Natural killer cell (primary cell): ENCODE results near the gene GLT1D1. TPM values are rescaled to one million over a fixed set of nuclear protein-coding genes. Genes with fewer than 3 reads are reported as not detected.
"Not testable (repeated sequence)": the region's sequence is repeated elsewhere in the genome, so short reads cannot be mapped to it uniquely, and the experiment has no call there.

Source experiments
- ATAC-seq, 3 donors: fragments of 150-1000 bp in 2 of 3; fragments of 200-7000 bp in 1 of 3; cut with Tn5 transposase; 1 replicate in 1 of 3; 2 replicates in 2 of 3; pipeline ENCODE4 v1.10.0; 2021; ENCODE audit warnings: mild to moderate bottlenecking in 2 of 3, moderate library complexity in 2 of 3
- DNase-seq, 2 donors: peaks; one replicate each; pipeline versions ENCODE4 v3.0.0 to v3.0.0-alpha.2; 2013 to 2021; ENCODE audit warnings: mixed read lengths in 1 of 2
- H3K27ac ChIP-seq: one replicate; pipeline ENCODE4 v1.5.1; 2013; ENCODE audit warnings: mild to moderate bottlenecking, low read length
- H3K27me3 ChIP-seq: one replicate; pipeline ENCODE4 v1.6.1; 2013; ENCODE audit warnings: low read length; ENCODE audit not compliant: control insufficient read depth, insufficient read depth
- H3K36me3 ChIP-seq: one replicate; pipeline ENCODE4 v1.6.1; 2013; ENCODE audit warnings: low read length; ENCODE audit not compliant: control insufficient read depth, insufficient read depth
- H3K4me1 ChIP-seq: one replicate; pipeline ENCODE4 v1.6.1; 2013; ENCODE audit warnings: low read length; ENCODE audit not compliant: control insufficient read depth, insufficient read depth
- H3K4me3 ChIP-seq: one replicate; pipeline ENCODE4 v1.5.1; 2013; ENCODE audit warnings: low read length
- H3K9me3 ChIP-seq: one replicate; pipeline ENCODE4 v1.6.1; 2013; ENCODE audit warnings: low read length; ENCODE audit not compliant: control insufficient read depth, insufficient read depth
- H3K27ac Mint-ChIP-seq, 2 donors: one replicate each; pipeline ENCODE4 v1.8.0; 2022; ENCODE audit warnings: mild to moderate bottlenecking in 2 of 2, mixed read lengths in 2 of 2, moderate library complexity in 1 of 2
- H3K27me3 Mint-ChIP-seq, 2 donors: one replicate each; pipeline ENCODE4 v1.8.0; 2022; ENCODE audit warnings: low read depth in 2 of 2, mixed read lengths in 2 of 2
- H3K36me3 Mint-ChIP-seq: one replicate; pipeline ENCODE4 v1.8.0; 2022; ENCODE audit warnings: mixed read lengths
- H3K4me1 Mint-ChIP-seq, 2 donors: one replicate each; pipeline ENCODE4 v1.8.0; 2022; ENCODE audit warnings: mixed read lengths in 2 of 2
- H3K4me3 Mint-ChIP-seq: one replicate; pipeline ENCODE4 v1.8.0; 2022; ENCODE audit warnings: mild to moderate bottlenecking, moderate library complexity, mixed read lengths
- H3K9me3 Mint-ChIP-seq, 2 donors: one replicate each; pipeline ENCODE4 v1.8.0; 2022; ENCODE audit warnings: mixed read lengths in 2 of 2
- WGBS: methylation state at CpG from one replicate; pipeline ENCODE4 v1.1.7; 2013; ENCODE audit warnings: missing lambda C conversion rate; ENCODE audit not compliant: insufficient coverage; 5-methylcytosine and 5-hydroxymethylcytosine counted together
- intact Hi-C: fragments of 100-400 bp; cut with micrococcal nuclease; formaldehyde crosslinking; loops from one replicate; pipeline ENCODE4 v1.14.2; 2022
- total RNA-seq, 4 donors: library from RNA; stranded (reverse); fragments of 120-200 nt in 1 of 4; gene quantifications; one replicate each; pipeline versions ENCODE4 v1.2.3 to v1.2.4, GENCODE V29; 2013 to 2022
- TF ChIP-seq, protein P1 (sequence below): fragments of 200-600 bp; IDR thresholded peaks from one replicate; pipeline ENCODE4 v1.8.0; 2022; ENCODE audit warnings: antibody characterized with exemption

Gene GLT1D1
- total RNA-seq, 3 donors from 2014 or later (not counting 1 experiment from before 2014, with no cell fraction given), result 0.33 to 3.2 (median 2.6) TPM

GRCh38 chr12:128850400-128850799 is 2.9 kb upstream of the GLT1D1 start:
- intact Hi-C loops, result no loop called here
- H3K9me3 Mint-ChIP-seq, result no peaks in the 10 kb centered on the region
- Histone ChIP-seq H3K9me3 (no peaks in the 10 kb centered on the region), H3K27ac (no peak overlapping the region), H3K4me3 (no peak overlapping the region), H3K36me3 (no peaks in the 10 kb centered on the region), H3K4me1 (no peaks in the 10 kb centered on the region), H3K27me3 (peaks cover 13% of the 10 kb centered on the region)
- no peak for DNase-seq
- H3K4me3 Mint-ChIP-seq, result no peak overlapping the region
- H3K27ac Mint-ChIP-seq, result no peak overlapping the region
- TF ChIP-seq, protein P1, sequence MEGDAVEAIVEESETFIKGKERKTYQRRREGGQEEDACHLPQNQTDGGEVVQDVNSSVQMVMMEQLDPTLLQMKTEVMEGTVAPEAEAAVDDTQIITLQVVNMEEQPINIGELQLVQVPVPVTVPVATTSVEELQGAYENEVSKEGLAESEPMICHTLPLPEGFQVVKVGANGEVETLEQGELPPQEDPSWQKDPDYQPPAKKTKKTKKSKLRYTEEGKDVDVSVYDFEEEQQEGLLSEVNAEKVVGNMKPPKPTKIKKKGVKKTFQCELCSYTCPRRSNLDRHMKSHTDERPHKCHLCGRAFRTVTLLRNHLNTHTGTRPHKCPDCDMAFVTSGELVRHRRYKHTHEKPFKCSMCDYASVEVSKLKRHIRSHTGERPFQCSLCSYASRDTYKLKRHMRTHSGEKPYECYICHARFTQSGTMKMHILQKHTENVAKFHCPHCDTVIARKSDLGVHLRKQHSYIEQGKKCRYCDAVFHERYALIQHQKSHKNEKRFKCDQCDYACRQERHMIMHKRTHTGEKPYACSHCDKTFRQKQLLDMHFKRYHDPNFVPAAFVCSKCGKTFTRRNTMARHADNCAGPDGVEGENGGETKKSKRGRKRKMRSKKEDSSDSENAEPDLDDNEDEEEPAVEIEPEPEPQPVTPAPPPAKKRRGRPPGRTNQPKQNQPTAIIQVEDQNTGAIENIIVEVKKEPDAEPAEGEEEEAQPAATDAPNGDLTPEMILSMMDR, result no peak
- WGBS, result 86% methylated on average over 2 of the region's 3 CpGs
- peaks cover 10 to 13% of the 10 kb centered on the region in 2 donors for H3K27me3 Mint-ChIP-seq
- H3K4me1 Mint-ChIP-seq, result peaks cover 0 to 8% of the 10 kb centered on the region in 2 donors
- ATAC-seq, result no peak
- no peaks in the 10 kb centered on the region for H3K36me3 Mint-ChIP-seq

GRCh38 chr12:128851429-128851828 is 1.8 kb upstream of the GLT1D1 start:
- H3K27me3 ChIP-seq, result peaks cover 13% of the 10 kb centered on the region
- H3K9me3 ChIP-seq, H3K27ac ChIP-seq, H3K4me3 ChIP-seq, H3K36me3 ChIP-seq, ATAC-seq, DNase-seq, H3K9me3 Mint-ChIP-seq, H3K36me3 Mint-ChIP-seq, H3K4me3 Mint-ChIP-seq, H3K27ac Mint-ChIP-seq, H3K4me1 ChIP-seq, intact Hi-C loops, H3K4me1 Mint-ChIP-seq: not testable (repeated sequence)
- 90% methylated on average over 7 of the region's 7 CpGs for WGBS
- H3K27me3 Mint-ChIP-seq, result peaks cover 15 to 17% of the 10 kb centered on the region in 2 donors

DNA sequence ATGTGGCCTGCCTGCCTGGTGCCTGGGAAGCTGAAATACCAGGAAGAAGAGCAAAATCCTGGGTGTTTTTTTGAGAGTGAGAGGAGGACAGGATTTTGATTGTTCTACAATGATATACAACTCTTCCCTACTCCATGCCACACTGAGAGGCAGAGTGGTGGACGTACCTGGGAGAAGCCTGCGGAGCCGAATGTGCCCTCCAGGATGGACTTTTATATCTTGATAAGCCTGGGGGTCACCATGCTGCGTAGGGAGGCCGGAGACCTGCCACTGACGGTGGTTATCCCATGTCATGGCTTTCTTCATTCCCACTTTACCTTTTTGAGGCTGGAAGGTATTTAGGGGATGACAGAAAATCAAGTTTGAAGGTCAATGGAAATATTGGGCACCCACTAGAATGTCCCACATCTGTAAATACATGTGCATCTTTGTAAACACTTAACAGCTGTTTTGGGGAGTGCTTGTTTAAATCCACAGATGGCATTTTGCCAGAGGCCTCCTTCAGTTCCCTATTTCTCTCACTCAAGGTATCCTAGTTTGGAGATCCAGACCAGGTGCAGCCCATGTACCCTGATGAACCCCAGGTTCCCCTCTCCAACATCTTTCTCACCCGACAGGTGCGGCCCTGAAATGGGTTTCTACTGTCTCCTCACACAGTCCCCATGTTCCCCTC is 1.1 kb upstream of the GLT1D1 start:
- H3K4me1 Mint-ChIP-seq, result peaks cover 0 to 8% of the 10 kb centered on the region in 2 donors
- intact Hi-C loops, result no loop called here
- TF ChIP-seq, protein P1, result no peak
- H3K36me3 Mint-ChIP-seq, result no peaks in the 10 kb centered on the region
- DNase-seq (no peak), ATAC-seq (no peak)
- WGBS, result 81% methylated on average over 6 of the region's 8 CpGs
- peaks cover 13% of the 10 kb centered on the region for H3K27me3 ChIP-seq
- no peaks in the 10 kb centered on the region for H3K4me1 ChIP-seq
- H3K27me3 Mint-ChIP-seq, result peaks cover 17 to 19% of the 10 kb centered on the region in 2 donors
- no peak overlapping the region for H3K27ac ChIP-seq
- no peak overlapping the region for H3K27ac Mint-ChIP-seq
- no peaks in the 10 kb centered on the region for H3K9me3 ChIP-seq
- H3K4me3 Mint-ChIP-seq, result peak overlapping the region; percentile 55
- H3K9me3 Mint-ChIP-seq, result no peaks in the 10 kb centered on the region
- no peak overlapping the region for H3K4me3 ChIP-seq
- H3K36me3 ChIP-seq, result no peaks in the 10 kb centered on the region

- Histone ChIP-seq H3K27ac (no peak overlapping the region), H3K4me3 (peak overlapping the region; percentile 21), H3K27me3 (peaks cover 13% of the 10 kb centered on the region), H3K4me1 (no peaks in the 10 kb centered on the region), H3K9me3 (no peaks in the 10 kb centered on the region), H3K36me3 (no peaks in the 10 kb centered on the region)
- 2% methylated on average over 74 of the region's 74 CpGs for WGBS
- peaks cover 17 to 21% of the 10 kb centered on the region in 2 donors for H3K27me3 Mint-ChIP-seq
- H3K9me3 Mint-ChIP-seq, result no peaks in the 10 kb centered on the region
- H3K27ac Mint-ChIP-seq, result peak overlapping the region; percentile 35 to 48
- ATAC-seq, result peak in 2 of 3 donors; percentile 71 to 81
- peak in 1 of 2 donors; percentile 24 for DNase-seq
- intact Hi-C loops, result no loop called here
- no peaks in the 10 kb centered on the region for H3K36me3 Mint-ChIP-seq
- H3K4me3 Mint-ChIP-seq, result peak overlapping the region; percentile 62
- peaks cover 0 to 8% of the 10 kb centered on the region in 2 donors for H3K4me1 Mint-ChIP-seq
- TF ChIP-seq, protein P1, result no peak
Observed at GRCh38 chr12:128853600-128854197, 421 bp downstream of the GLT1D1 start.
